Measurements from ENCODE around the gene DDX42. TPM values are rescaled to one million over a fixed set of nuclear protein-coding genes. Genes with fewer than 3 reads are reported as not detected.

Gene DDX42
- total RNA-seq, 2 donors from 2014 or later, result 92.9 to 157 TPM

DNA sequence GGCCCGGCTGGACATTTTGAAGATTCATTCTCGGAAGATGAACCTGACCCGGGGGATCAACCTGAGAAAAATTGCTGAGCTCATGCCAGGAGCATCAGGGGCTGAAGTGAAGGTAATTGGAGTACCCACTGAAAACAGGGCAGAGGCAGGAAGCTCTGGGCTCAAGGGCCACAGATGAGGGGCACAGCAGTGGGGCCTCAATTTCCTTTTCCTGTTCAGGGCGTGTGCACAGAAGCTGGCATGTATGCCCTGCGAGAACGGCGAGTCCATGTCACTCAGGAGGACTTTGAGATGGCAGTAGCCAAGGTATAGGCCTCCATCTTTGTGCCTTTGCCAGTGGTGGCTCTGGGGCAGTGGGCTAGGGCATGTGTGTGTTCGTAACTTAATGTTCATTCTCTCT, 57.5 kb downstream of the DDX42 start:
- TF ChIP-seq, protein P1, sequence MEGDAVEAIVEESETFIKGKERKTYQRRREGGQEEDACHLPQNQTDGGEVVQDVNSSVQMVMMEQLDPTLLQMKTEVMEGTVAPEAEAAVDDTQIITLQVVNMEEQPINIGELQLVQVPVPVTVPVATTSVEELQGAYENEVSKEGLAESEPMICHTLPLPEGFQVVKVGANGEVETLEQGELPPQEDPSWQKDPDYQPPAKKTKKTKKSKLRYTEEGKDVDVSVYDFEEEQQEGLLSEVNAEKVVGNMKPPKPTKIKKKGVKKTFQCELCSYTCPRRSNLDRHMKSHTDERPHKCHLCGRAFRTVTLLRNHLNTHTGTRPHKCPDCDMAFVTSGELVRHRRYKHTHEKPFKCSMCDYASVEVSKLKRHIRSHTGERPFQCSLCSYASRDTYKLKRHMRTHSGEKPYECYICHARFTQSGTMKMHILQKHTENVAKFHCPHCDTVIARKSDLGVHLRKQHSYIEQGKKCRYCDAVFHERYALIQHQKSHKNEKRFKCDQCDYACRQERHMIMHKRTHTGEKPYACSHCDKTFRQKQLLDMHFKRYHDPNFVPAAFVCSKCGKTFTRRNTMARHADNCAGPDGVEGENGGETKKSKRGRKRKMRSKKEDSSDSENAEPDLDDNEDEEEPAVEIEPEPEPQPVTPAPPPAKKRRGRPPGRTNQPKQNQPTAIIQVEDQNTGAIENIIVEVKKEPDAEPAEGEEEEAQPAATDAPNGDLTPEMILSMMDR (IDR thresholded peaks at IDR 0.05), result no peak
- H3K36me3 ChIP-seq, result peaks cover 70% of the 10 kb centered on the region
- H3K9me3 ChIP-seq, result no peaks in the 10 kb centered on the region
- no peaks in the 10 kb centered on the region for H3K27me3 ChIP-seq (replicated peaks; ENCODE audit: insufficient read depth)
- H3K4me1 ChIP-seq (ENCODE audit: control insufficient read depth in 1 of 2, low read depth in 2 of 2), result peaks cover 3 to 33% of the 10 kb centered on the region in 2 donors
- no peak overlapping the region for H3K27ac ChIP-seq
- ATAC-seq (ENCODE audit: insufficient number of reproducible peaks, low FRiP score, low read depth) (no peak), DNase-seq (ENCODE audit: low spot score) (no peak)
- no peak overlapping the region for H3K4me3 ChIP-seq

DNA sequence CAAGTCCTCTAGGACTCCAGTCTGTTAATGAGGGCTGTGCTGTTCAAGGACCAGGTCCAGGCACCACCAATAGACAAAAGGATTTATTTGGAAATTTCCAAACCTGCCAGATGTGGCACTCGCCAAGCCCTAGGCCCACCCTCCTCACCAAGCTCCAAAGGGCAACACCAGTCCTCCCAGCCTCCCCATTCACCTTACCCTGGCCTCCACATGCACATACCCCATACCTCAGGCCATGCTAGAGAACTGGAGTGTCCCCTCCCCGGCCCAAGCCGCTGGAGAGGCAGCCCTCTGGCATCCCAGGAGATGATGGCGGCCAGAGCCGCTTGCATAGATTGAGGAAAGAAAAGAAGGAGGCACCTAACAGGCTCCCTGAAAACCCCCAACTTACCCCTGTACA, 58.0 kb downstream of the DDX42 start:
- H3K27ac ChIP-seq, result no peak overlapping the region
- ATAC-seq (ENCODE audit: insufficient number of reproducible peaks, low FRiP score, low read depth) (no peak), DNase-seq (ENCODE audit: low spot score) (no peak)
- H3K36me3 ChIP-seq, result peaks cover 75% of the 10 kb centered on the region
- H3K4me3 ChIP-seq, result no peak overlapping the region
- H3K9me3 ChIP-seq, result no peaks in the 10 kb centered on the region
- H3K4me1 ChIP-seq (ENCODE audit: control insufficient read depth in 1 of 2, low read depth in 2 of 2), result peaks cover 3 to 37% of the 10 kb centered on the region in 2 donors
- TF ChIP-seq, protein P1 (IDR thresholded peaks at IDR 0.05), result no peak
- no peaks in the 10 kb centered on the region for H3K27me3 ChIP-seq (replicated peaks; ENCODE audit: insufficient read depth)

DNA sequence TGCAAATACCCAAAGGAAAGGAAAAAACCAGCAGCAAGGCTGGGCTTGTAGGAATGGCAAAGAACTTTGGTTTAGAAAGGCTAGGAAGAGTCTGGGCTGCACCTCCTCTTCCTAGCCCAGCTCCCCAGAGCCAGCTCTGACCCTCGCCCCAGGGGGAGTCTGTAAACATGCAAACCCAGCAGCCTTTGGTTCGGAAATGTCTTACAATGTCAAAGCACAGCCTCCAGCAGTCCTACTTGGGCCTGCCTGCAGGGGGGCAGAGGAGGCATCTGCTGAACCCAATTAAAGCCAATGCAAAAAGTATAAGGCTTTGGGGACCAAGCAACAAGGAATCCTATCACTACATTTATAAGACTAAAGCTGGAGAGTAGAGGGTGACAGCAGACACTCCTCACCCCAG, 58.5 kb downstream of the DDX42 start:
- no peak for DNase-seq (ENCODE audit: low spot score)
- peaks cover 80% of the 10 kb centered on the region for H3K36me3 ChIP-seq

DNA sequence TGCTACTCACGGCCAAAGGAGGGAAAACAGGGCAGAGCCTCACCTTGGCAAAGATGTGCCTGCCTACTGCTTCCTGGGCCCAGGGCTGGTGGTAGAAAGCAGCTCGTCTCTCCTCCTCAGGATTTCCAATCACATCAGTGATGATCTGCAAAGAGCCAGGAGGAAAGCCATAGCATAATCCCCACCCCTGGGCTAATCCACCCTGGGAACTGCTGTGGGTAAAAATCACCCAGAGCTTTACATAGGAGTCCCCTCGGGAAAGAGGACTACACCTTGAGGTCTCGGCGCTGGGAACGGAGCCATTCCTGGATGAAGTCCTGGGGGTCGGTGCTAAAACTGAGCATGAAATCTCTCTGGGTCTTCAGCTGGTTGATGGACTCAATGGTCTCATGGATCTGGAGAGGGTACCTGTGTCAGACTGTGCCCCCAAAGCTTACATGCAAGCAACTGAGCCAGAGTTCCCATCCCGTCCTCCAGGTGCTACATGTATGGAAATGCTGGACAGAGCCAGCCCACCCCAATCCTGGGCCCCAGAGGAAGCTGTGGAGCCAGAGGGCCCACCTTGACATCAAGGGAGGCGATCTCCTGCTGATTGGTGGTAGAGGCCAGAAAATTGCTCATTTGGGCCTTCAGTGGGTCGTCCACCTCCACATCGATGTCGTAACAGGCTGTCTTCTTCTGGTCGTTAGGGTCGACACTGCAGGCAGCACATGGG, 59.2 kb downstream of the DDX42 start:
- Histone ChIP-seq H3K4me1 (ENCODE audit: control insufficient read depth in 1 of 2, low read depth in 2 of 2) (peaks cover 8 to 44% of the 10 kb centered on the region in 2 donors), H3K27ac (no peak overlapping the region), H3K9me3 (no peaks in the 10 kb centered on the region), H3K36me3 (peaks cover 82% of the 10 kb centered on the region), H3K4me3 (no peak overlapping the region), H3K27me3 (replicated peaks; ENCODE audit: insufficient read depth) (no peaks in the 10 kb centered on the region)
- TF ChIP-seq, protein P1 (IDR thresholded peaks at IDR 0.05), result no peak
- DNase-seq (ENCODE audit: low spot score), result no peak
- ATAC-seq (ENCODE audit: insufficient number of reproducible peaks, low FRiP score, low read depth), result no peak

More for the DNA sequence above, 58.5 kb downstream of the DDX42 start:
- Histone ChIP-seq H3K9me3 (no peaks in the 10 kb centered on the region), H3K4me3 (no peak overlapping the region), H3K27me3 (replicated peaks; ENCODE audit: insufficient read depth) (no peaks in the 10 kb centered on the region), H3K4me1 (ENCODE audit: control insufficient read depth in 1 of 2, low read depth in 2 of 2) (peaks cover 3 to 41% of the 10 kb centered on the region in 2 donors), H3K27ac (no peak overlapping the region)
- TF ChIP-seq, protein P1 (IDR thresholded peaks at IDR 0.05), result no peak
- no peak for ATAC-seq (ENCODE audit: insufficient number of reproducible peaks, low FRiP score, low read depth)

DNA sequence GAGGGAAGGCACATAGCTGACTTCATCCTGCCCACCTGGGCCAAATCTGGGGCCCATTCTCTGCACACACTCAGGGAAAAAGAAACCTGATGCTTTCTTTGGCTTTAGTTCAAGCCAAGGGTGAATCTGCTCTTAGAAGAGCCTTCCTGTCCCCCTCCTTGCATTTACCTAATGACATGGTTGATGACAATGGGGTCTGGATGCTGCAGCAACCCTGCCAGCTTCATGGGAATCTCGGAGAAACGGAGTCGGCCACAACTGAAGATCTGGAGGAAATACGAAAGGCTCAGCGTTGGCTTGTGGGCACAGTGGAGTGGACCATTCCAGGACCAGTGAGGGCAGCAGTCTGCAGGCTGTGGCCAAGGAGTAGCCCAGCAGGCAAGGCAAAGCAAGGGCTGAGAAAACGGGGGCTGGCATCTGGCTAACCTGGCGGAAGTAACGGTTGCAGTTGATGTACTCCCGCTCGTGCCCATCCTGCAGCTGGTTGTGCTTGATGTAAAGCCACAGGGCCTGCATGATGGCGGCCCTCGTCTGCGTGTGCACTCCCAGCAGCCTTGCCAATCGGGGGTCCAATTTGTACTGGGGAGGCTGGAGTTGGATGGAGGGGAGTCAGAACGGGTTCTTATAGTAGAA, 59.9 kb downstream of the DDX42 start:
- ATAC-seq (ENCODE audit: insufficient number of reproducible peaks, low FRiP score, low read depth) (no peak), DNase-seq (ENCODE audit: low spot score) (no peak)
- Histone ChIP-seq H3K36me3 (peaks cover 82% of the 10 kb centered on the region), H3K9me3 (no peaks in the 10 kb centered on the region), H3K4me1 (ENCODE audit: control insufficient read depth in 1 of 2, low read depth in 2 of 2) (peaks cover 13 to 44% of the 10 kb centered on the region in 2 donors), H3K27ac (no peak overlapping the region), H3K27me3 (replicated peaks; ENCODE audit: insufficient read depth) (no peaks in the 10 kb centered on the region), H3K4me3 (no peak overlapping the region)
- TF ChIP-seq, protein P1 (IDR thresholded peaks at IDR 0.05), result no peak
